GM13977 (cell line): Measurements from ENCODE around the gene TFAP2E.

Source experiments
- DNase-seq: peaks from one replicate; pipeline ENCODE4 v3.0.0; 2012; ENCODE audit warnings: low spot score
- CTCF ChIP-seq: IDR thresholded peaks from 2 replicates; pipeline ENCODE4 v1.5.1; 2012; ENCODE audit warnings: mild to moderate bottlenecking, control low read depth; ENCODE audit not compliant: insufficient read depth; ENCODE audit errors: extremely low read depth, missing control alignments
- in situ Hi-C: fragments of 300-500 bp; cut with MboI; formaldehyde crosslinking; loops from one replicate; pipeline ENCODE4 v1.12.0; 2022; ENCODE audit warnings: low sequenced_read_pairs, low pct_unique_long_range_greater_than_20kb, mixed read lengths, inconsistent platforms; ENCODE audit not compliant: unreplicated experiment

Gene TFAP2E

GRCh38 chr1:35560256-35561225, 12.6 kb upstream of the TFAP2E start:
- TF ChIP-seq CTCF: no peak
- DNase-seq: no peak
- in situ Hi-C loops: loop anchor here (5.0 kb wide), 1 partner anchor 113 kb away; no protein-coding TSS in a partner anchor

GRCh38 chr1:35561297-35561971, 11.7 kb upstream of the TFAP2E start:
- no peak for TF ChIP-seq CTCF
- DNase-seq: no peak
- in situ Hi-C loops: loop anchor here (5.0 kb wide), 1 partner anchor 114 kb away; no protein-coding TSS in a partner anchor

- DNase-seq: no peak
- in situ Hi-C loops: loop anchor here (5.0 kb wide), 1 partner anchor 115 kb away; no protein-coding TSS in a partner anchor
- TF ChIP-seq CTCF: no peak
Observed at GRCh38 chr1:35561972-35562680, 11.0 kb upstream of the TFAP2E start.

- no peak for TF ChIP-seq CTCF
- DNase-seq: no peak
- in situ Hi-C loops: loop anchor here (5.0 kb wide), 1 partner anchor 116 kb away; no protein-coding TSS in a partner anchor
Observed at GRCh38 chr1:35563166-35563565, 9.9 kb upstream of the TFAP2E start.

GRCh38 chr1:35564037-35564883, 8.9 kb upstream of the TFAP2E start:
- DNase-seq: peak; percentile 91
- in situ Hi-C loops: loop anchor here (5.0 kb wide), 1 partner anchor 117 kb away; no protein-coding TSS in a partner anchor
- peak; percentile 88 for TF ChIP-seq CTCF
